Vagina (tissue), 2 donors: ENCODE measurements around the gene CCDC148. TPM values are rescaled to one million over a fixed set of nuclear protein-coding genes. Genes with fewer than 3 reads are reported as not detected.

Experiments
- DNase-seq, 2 donors: peaks; one replicate each; pipeline ENCODE4 v3.0.0-alpha.2; 2017; ENCODE audit errors: extremely low spot score in 2 of 2
- H3K27ac ChIP-seq: fragments of 200-600 bp; sonication (generic); one replicate; pipeline ENCODE4 v1.5.1; 2019
- H3K27me3 ChIP-seq: fragments of 200-600 bp; sonication (generic); one replicate; pipeline ENCODE4 v1.5.1; 2019
- H3K36me3 ChIP-seq, 2 donors: fragments of 200-600 bp; sonication (generic); one replicate each; pipeline ENCODE4 v1.5.1; 2017 to 2019
- H3K4me1 ChIP-seq: fragments of 200-600 bp; sonication (generic); one replicate; pipeline ENCODE4 v1.5.1; 2019
- H3K4me3 ChIP-seq, 2 donors: fragments of 200-600 bp; sonication (generic); 1 replicate in 1 of 2; 2 replicates in 1 of 2; pipeline ENCODE4 v1.5.1; 2016 to 2019
- H3K9me3 ChIP-seq: fragments of 200-600 bp; sonication (generic); one replicate; pipeline ENCODE4 v1.5.1; 2019
- CTCF ChIP-seq, 3 experiments: fragments of 450-650 bp in 2 of 3; fragments of 200-600 bp in 1 of 3; sonication (generic) in 1 of 3; IDR thresholded peaks; one replicate each; pipeline ENCODE4 v1.5.1; 2017 to 2019; ENCODE audit warnings: antibody characterized with exemption in 3 of 3, mild to moderate bottlenecking in 2 of 3, moderate library complexity in 2 of 3
- POLR2A ChIP-seq, 2 donors: fragments of 450-650 bp; IDR thresholded peaks; one replicate each; pipeline ENCODE4 v1.6.1; 2017; ENCODE audit warnings: antibody characterized with exemption in 2 of 2, mild to moderate bottlenecking in 2 of 2, moderate library complexity in 2 of 2
- POLR2AphosphoS5 ChIP-seq, 2 donors: sonication (generic); formaldehyde crosslinking; IDR thresholded peaks; one replicate each; pipeline ENCODE4 v1.9.0; 2017; ENCODE audit warnings: antibody characterized with exemption in 2 of 2, mild to moderate bottlenecking in 2 of 2, low read depth in 1 of 2; ENCODE audit not compliant: insufficient read depth in 1 of 2
- intact Hi-C: fragments of 100-400 bp; cut with DNase I; formaldehyde crosslinking; loops from one replicate; pipeline ENCODE4 v1.15.1; 2023
- total RNA-seq: library from RNA; depleted of rRNA; stranded (reverse); fragments of >200 nt; gene quantifications from one replicate; pipeline ENCODE4 v1.2.3, GENCODE V29; 2016

CCDC148 gene
- total RNA-seq, 1 donor from 2014 or later: not detected

- H3K9me3 ChIP-seq: no peaks in the 10 kb centered on the region
- H3K4me3 ChIP-seq: no peak overlapping the region
- intact Hi-C loops: no loop called here
- H3K4me1 ChIP-seq: peaks cover 10% of the 10 kb centered on the region
- H3K36me3 ChIP-seq: no peaks in the 10 kb centered on the region
- DNase-seq: no peak
- no peaks in the 10 kb centered on the region for H3K27me3 ChIP-seq
- TF ChIP-seq POLR2AphosphoS5 (IDR thresholded peaks at IDR 0.05; ENCODE audit: insufficient read depth in 1 of 2, low read depth in 1 of 2) (no peak), POLR2A (IDR thresholded peaks at IDR 0.05) (no peak), CTCF (IDR thresholded peaks at IDR 0.05) (no peak)
- no peak overlapping the region for H3K27ac ChIP-seq
These were observed 324.5 kb downstream of the CCDC148 start for GRCh38 chr2:158131919-158132566.

- no peak overlapping the region for H3K27ac ChIP-seq
- no peaks in the 10 kb centered on the region for H3K9me3 ChIP-seq
- TF ChIP-seq POLR2AphosphoS5 (IDR thresholded peaks at IDR 0.05; ENCODE audit: insufficient read depth in 1 of 2, low read depth in 1 of 2) (no peak), POLR2A (IDR thresholded peaks at IDR 0.05) (no peak), CTCF (IDR thresholded peaks at IDR 0.05) (no peak)
- H3K4me1 ChIP-seq: peaks cover 10% of the 10 kb centered on the region
- no peaks in the 10 kb centered on the region for H3K36me3 ChIP-seq
- DNase-seq: no peak
- intact Hi-C loops: no loop called here
- H3K4me3 ChIP-seq: no peak overlapping the region
- H3K27me3 ChIP-seq: no peaks in the 10 kb centered on the region
These were observed 325.1 kb downstream of the CCDC148 start for GRCh38 chr2:158131483-158131912.

DNA sequence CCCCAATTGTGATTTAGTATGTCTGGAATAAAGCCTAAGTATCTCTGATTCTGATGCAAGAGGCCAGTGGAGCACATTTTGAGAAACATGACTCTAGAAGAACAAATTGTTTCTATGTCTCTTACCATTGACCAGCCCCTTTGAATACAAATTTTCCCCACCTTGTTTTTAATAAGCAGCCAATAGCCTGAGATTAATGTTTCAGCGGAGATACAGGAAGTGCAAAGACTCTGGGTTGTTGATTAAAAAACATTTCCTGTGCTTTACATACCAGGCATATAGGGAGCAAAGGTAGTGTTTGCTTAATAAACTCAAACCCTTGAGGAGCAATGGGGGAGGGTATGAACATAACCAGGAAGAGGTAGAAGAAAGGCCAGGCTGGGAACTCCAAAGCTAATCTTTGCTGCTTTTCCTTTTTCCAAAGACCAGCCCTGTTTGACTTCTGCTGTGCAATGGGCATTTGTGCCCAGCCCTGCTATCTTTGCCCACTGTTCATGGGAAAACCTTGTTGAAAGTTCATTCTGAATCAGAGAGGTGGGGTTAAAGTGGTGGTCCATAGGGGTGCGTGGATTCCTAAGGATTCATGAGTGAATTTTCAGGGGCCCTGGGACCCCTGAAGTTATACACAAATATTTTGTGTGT lies 325.6 kb downstream of the CCDC148 start:
- intact Hi-C loops: no loop called here
- Histone ChIP-seq H3K27me3 (no peaks in the 10 kb centered on the region), H3K4me3 (no peak overlapping the region), H3K9me3 (no peaks in the 10 kb centered on the region), H3K36me3 (no peaks in the 10 kb centered on the region), H3K4me1 (peaks cover 10% of the 10 kb centered on the region), H3K27ac (no peak overlapping the region)
- TF ChIP-seq POLR2AphosphoS5 (IDR thresholded peaks at IDR 0.05; ENCODE audit: insufficient read depth in 1 of 2, low read depth in 1 of 2) (no peak), POLR2A (IDR thresholded peaks at IDR 0.05) (no peak), CTCF (IDR thresholded peaks at IDR 0.05) (no peak)
- DNase-seq: no peak

- Histone ChIP-seq H3K4me1 (peaks cover 10% of the 10 kb centered on the region), H3K36me3 (no peaks in the 10 kb centered on the region), H3K27ac (no peak overlapping the region), H3K4me3 (no peak overlapping the region), H3K9me3 (no peaks in the 10 kb centered on the region), H3K27me3 (no peaks in the 10 kb centered on the region)
- TF ChIP-seq POLR2A (IDR thresholded peaks at IDR 0.05) (no peak), CTCF (IDR thresholded peaks at IDR 0.05) (no peak)
- no peak for DNase-seq
- intact Hi-C loops: no loop called here
These were observed 327.5 kb downstream of the CCDC148 start for GRCh38 chr2:158129037-158129436.
